VCaP (cell line): ENCODE data around the gene CTNNB1.
"Not testable (repeated sequence)": the region's sequence is repeated elsewhere in the genome, so short reads cannot be mapped to it uniquely, and the experiment has no call there.

Source experiments
- H3K27ac ChIP-seq: fragments of 450-650 bp; 2 replicates; pipeline ENCODE4 v1.5.1; 2017
- CTCF ChIP-seq: fragments of 450-650 bp; conservative IDR thresholded peaks from 2 replicates; pipeline ENCODE4 v1.5.1; 2017; ENCODE audit warnings: mild to moderate bottlenecking, moderate library complexity

CTNNB1 gene

GRCh38 chr3:41276191-41276590 lies 76.9 kb downstream of the CTNNB1 start:
- no peak for TF ChIP-seq CTCF
- no peak overlapping the region for H3K27ac ChIP-seq

GRCh38 chr3:41277790-41278465 lies 78.6 kb downstream of the CTNNB1 start:
- no peak for TF ChIP-seq CTCF
- H3K27ac ChIP-seq: no peak overlapping the region

- H3K27ac ChIP-seq: not testable (repeated sequence)
Measured at GRCh38 chr3:41284934-41285333, 85.6 kb downstream of the CTNNB1 start.

GRCh38 chr3:41286305-41286704 lies 87.0 kb downstream of the CTNNB1 start:
- H3K27ac ChIP-seq: no peak overlapping the region
- no peak for TF ChIP-seq CTCF

GRCh38 chr3:41288785-41289184 lies 89.5 kb downstream of the CTNNB1 start:
- no peak overlapping the region for H3K27ac ChIP-seq
- TF ChIP-seq CTCF: no peak
